GM04503 (cell line): Measurements from ENCODE around the gene UGP2.
A peak's percentile ranks its signal among the peaks of the same experiment; 100 is the strongest.

Experiments
- DNase-seq: peaks from one replicate; pipeline ENCODE4 v3.0.0-alpha.2; 2012; ENCODE audit warnings: low read depth

The UGP2 gene

DNA sequence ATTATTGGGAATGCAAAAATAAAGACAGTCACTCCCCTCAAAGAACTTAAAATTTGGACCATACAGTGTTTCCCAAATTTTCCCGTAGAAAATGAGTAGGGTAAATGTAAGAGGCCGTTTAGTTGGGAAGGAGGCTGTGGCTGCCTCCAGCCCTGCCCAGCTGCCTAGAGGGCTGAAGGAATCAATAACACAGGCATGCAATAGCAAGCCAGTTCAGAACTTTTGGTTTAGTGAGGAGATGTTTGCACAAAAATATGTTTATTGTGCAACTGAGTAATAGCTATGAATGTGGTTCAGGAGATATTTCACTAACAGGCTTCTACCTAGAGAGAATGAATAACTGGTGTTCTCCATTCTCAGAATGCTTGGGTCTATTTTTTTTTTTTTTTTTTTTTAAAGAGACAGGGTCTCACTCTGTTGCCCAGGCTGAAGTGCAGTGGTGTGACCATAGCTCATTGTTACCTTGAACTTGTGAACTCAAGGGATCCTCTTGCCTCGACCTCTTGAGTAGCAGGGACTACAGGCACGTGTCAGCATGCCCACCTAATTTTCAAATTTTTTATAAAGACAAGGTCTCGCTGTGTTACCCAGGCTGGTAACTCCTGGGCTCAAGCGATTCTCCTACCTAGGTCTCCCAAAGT, 23.6 kb downstream of the UGP2 start:
- peak; percentile 61 for DNase-seq

GRCh38 chr2:63866009-63866709, 24.5 kb downstream of the UGP2 start:
- DNase-seq: no peak

DNA sequence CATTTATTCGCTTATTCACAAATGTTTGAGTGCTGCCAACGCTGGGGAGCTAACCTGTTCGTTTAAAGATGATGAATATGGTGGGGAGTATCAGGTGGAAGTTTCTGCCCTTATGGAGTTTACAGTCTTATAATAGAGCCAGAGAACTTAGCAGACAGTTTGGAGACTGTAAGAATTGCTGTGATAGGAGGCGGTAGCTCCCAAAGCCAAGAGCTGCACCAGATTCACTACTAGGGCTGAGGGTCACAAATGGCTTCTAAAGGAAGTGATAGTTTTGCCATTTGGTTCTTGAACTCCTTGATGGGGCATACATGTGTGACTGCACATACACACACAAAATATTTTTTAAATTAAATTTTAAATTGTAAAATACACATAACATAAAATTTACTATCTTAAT, 29.0 kb downstream of the UGP2 start:
- no peak for DNase-seq

GRCh38 chr2:63871864-63872263, 30.2 kb downstream of the UGP2 start:
- no peak for DNase-seq

- DNase-seq: no peak
Measured at GRCh38 chr2:63872571-63873328, 31.1 kb downstream of the UGP2 start.

GRCh38 chr2:63874204-63875130, 32.8 kb downstream of the UGP2 start:
- no peak for DNase-seq

- no peak for DNase-seq
Measured at GRCh38 chr2:63875131-63875527, 33.4 kb downstream of the UGP2 start.

GRCh38 chr2:63875559-63876245, 34.0 kb downstream of the UGP2 start:
- DNase-seq: no peak

- no peak for DNase-seq
Measured at GRCh38 chr2:63876311-63876710, 34.6 kb downstream of the UGP2 start.

GRCh38 chr2:63878486-63878885, 36.8 kb downstream of the UGP2 start:
- DNase-seq: no peak

DNA sequence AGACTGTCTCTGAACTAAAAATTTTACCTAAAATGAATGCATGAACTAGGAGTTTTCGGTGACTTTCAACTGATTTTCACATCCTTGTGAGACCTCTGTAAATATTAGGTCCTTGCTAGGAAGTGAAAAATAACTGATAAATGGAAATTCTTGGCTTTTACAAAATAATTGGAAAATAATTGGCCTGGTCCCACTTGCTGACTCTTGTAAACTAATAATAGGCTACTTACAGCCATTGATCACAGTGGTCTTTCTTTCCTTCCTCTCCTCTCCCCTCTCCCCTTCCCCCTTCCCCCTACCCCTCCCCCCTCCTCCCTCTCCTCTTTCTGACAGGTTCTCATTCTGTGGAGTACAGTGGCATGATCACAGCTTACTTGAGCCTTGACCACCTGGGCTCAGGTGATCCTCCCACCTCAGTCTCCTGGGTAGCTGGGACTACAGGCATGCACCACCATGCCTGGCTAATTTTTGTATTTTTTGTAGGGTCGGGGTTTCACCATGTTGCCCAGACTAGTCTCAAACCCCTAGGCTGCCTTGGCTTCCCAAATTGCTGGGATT, 38.3 kb downstream of the UGP2 start:
- no peak for DNase-seq

DNA sequence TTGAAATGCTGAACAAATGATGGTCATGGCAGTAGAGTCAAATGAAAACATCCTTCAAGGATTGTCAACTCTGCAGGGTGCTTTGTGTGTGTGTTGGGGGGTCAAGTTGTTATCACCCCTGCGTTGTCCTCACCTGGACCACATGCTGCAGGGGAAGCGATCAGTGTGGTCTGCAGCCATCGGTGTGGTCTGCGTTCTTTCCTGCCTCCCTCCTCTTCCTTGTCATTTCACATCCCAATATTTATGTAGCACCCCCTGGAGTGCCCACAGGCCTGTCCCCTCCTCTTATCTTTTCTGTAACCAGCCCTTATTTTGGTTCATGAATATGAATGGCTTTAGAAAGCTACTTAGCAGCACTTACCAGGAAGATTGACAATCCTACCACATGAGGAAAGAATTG, 38.9 kb downstream of the UGP2 start:
- DNase-seq: no peak

- DNase-seq: no peak
Measured at GRCh38 chr2:63881205-63881604, 39.5 kb downstream of the UGP2 start.

GRCh38 chr2:63882395-63883105, 40.9 kb downstream of the UGP2 start:
- no peak for DNase-seq

- DNase-seq: no peak
Measured at GRCh38 chr2:63886445-63886844, 44.7 kb downstream of the UGP2 start.

GRCh38 chr2:63888053-63888452, 46.4 kb downstream of the UGP2 start:
- DNase-seq: no peak

DNA sequence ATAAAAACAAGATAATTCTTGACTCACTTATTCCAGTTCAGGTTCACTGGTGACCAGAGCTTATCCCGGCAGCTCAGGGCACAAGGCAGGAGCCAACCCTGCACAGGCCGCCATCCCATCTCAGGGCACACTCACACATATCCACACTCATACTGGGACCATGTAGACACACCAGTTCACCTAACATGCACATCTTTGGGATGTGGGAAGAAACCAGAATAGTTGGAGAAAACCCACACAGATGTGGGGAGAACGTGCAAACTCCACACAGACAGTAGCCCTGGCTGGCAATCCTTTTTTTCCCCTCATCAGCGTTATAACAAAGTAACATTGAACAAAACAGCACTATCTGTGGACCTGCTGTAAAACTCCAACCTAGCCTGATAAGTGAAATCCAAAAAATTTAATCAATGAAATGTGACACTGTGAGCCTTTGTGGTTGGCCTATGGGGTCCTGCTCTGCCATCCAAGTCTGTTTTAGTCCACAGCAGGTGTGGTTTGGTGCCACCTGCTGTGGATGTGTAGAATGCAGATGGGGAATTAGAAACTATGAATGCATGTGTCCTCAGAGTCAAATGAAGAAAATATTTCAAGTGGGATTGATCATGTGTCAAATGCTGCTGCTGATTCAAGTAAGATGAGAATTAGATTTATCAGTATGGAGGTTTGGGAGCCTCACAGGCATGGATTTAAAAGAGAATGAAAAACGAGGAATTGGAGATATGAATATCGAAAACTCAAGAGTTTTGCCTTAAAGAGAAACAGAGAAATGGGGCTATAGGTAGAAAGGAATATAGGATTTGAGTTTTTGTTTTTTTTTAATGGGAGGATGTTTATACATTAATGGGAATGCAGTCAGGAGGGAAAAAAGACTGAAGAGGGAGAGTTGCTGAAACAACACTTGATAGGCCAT, 47.0 kb downstream of the UGP2 start:
- DNase-seq: no peak

- DNase-seq: no peak
Measured at GRCh38 chr2:63890678-63891077, 49.0 kb downstream of the UGP2 start.

- DNase-seq: no peak
Measured at GRCh38 chr2:63891488-63892030, 49.9 kb downstream of the UGP2 start.
